Lower lobe of right lung (tissue), 2 donors: ENCODE measurements around the gene AMMECR1L. TPM values are rescaled to one million over a fixed set of nuclear protein-coding genes. Genes with fewer than 3 reads are reported as not detected.
"Not testable (repeated sequence)": the region's sequence is repeated elsewhere in the genome, so short reads cannot be mapped to it uniquely, and the experiment has no call there.

Experiments
- ATAC-seq, 2 donors: fragments of 200-7000 bp; cut with Tn5 transposase; one replicate each; pipeline ENCODE4 v1.9.1; 2020 to 2022; ENCODE audit warnings: mild to moderate bottlenecking in 2 of 2, moderate library complexity in 2 of 2
- DNase-seq: peaks from one replicate; pipeline ENCODE4 v3.0.0-alpha.2; 2020
- H3K27ac ChIP-seq: fragments of 200-600 bp; one replicate; pipeline ENCODE4 v1.8.0; 2022
- H3K27me3 ChIP-seq: fragments of 200-600 bp; one replicate; pipeline ENCODE4 v1.8.0; 2022; ENCODE audit warnings: low read depth
- H3K36me3 ChIP-seq: fragments of 200-600 bp; one replicate; pipeline ENCODE4 v1.8.0; 2022; ENCODE audit warnings: mild to moderate bottlenecking
- H3K4me1 ChIP-seq: fragments of 200-600 bp; one replicate; pipeline ENCODE4 v1.8.0; 2022
- H3K4me3 ChIP-seq: fragments of 200-600 bp; one replicate; pipeline ENCODE4 v1.8.0; 2022; ENCODE audit warnings: mild to moderate bottlenecking
- H3K9me3 ChIP-seq: fragments of 200-600 bp; one replicate; pipeline ENCODE4 v1.8.0; 2022
- CTCF ChIP-seq: fragments of 200-600 bp; IDR thresholded peaks from one replicate; pipeline ENCODE4 v1.8.0; 2022; ENCODE audit warnings: antibody characterized with exemption, mild to moderate bottlenecking
- intact Hi-C: fragments of 100-400 bp; cut with DNase I; formaldehyde crosslinking; loops from one replicate; pipeline ENCODE4 v1.11.0; 2022
- total RNA-seq: library from RNA; stranded (reverse); fragmentation: NEBNext Ultra II Directional; extraction: Animal tissue kit (Norgen Biotek cat#: 25700); gene quantifications from one replicate; pipeline ENCODE4 v1.2.1, GENCODE V29; 2021
- donor health status: DM: no; HTN: yes; CAD: no; lungs with severe emphysema.

The AMMECR1L gene
- total RNA-seq, 1 donor from 2014 or later, result 14.8 TPM

GRCh38 chr2:127901339-127902056 is 15.7 kb upstream of the AMMECR1L start:
- no peaks in the 10 kb centered on the region for H3K27me3 ChIP-seq
- no peak overlapping the region for H3K27ac ChIP-seq
- H3K9me3 ChIP-seq, result no peaks in the 10 kb centered on the region
- no peak for TF ChIP-seq CTCF
- DNase-seq (no peak), ATAC-seq (no peak)
- H3K36me3 ChIP-seq, result no peaks in the 10 kb centered on the region
- H3K4me1 ChIP-seq, result no peaks in the 10 kb centered on the region
- no peak overlapping the region for H3K4me3 ChIP-seq
- intact Hi-C loops, result no loop called here

DNA sequence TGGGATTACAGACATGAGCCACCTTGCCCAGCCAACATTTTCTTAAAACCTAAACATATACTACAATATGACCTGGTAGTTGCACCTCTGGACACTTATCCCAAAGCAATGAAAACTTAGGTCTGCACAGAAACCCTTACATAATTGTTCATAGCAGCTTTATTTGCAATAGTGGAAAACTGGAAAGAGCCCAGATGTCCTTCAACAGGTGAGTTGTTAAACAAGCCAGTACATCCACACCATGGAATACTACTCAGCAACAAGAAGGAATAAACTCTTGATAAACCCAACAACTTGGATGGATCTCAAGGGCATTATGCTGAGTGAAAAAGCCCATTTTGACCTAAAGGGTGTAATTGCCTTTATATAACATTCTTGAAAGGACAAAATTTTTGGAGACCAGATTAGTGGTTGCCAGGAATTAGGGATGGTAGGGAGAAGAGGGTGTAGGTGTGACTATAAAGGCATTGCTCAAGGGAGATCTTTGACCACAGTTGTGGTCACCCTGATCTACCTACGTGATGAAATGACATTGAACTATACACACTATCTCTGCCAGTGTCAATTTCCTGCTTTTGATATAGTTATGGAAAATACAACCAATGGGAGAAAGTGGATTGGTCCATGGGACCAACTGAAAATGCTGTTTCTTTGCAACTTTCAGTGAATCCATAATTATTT is 11.9 kb upstream of the AMMECR1L start:
- Histone ChIP-seq H3K9me3 (no peaks in the 10 kb centered on the region), H3K4me1 (no peaks in the 10 kb centered on the region), H3K4me3 (no peak overlapping the region), H3K36me3 (no peaks in the 10 kb centered on the region), H3K27me3 (no peaks in the 10 kb centered on the region), H3K27ac (no peak overlapping the region)
- peak; percentile 53 to 79 for ATAC-seq
- no peak for TF ChIP-seq CTCF
- intact Hi-C loops, result no loop called here
- DNase-seq, result no peak

- intact Hi-C loops, result no loop called here
These were observed 7.7 kb upstream of the AMMECR1L start for GRCh38 chr2:127893494-127893893.

DNA sequence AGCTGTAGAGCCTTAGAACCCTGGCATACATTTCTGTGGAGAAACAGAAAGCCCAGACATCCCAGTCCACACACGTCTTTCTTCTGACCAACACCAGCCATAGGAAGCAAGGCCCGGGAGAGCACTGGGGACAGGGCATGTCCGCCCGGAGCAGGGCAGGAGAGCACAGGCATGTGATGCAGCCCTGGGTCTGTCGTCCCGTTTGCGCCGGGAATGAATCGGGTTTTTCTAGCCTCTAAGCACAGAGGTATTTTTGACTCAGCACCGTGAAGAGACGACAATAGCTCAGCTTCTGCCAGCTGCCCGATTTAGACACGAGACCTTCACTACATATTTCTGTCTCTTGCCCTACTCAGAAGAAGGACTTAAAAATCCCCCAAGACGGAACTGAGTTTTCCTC is 7.3 kb upstream of the AMMECR1L start:
- no peak for DNase-seq
- Histone ChIP-seq H3K27ac (no peak overlapping the region), H3K9me3 (no peaks in the 10 kb centered on the region), H3K4me1 (peaks cover 5% of the 10 kb centered on the region), H3K27me3 (no peaks in the 10 kb centered on the region), H3K36me3 (no peaks in the 10 kb centered on the region), H3K4me3 (no peak overlapping the region)
- no peak for ATAC-seq
- intact Hi-C loops, result no loop called here
- no peak for TF ChIP-seq CTCF

More at GRCh38 chr2:127893494-127893893, 7.7 kb upstream of the AMMECR1L start:
- Histone ChIP-seq H3K9me3 (no peaks in the 10 kb centered on the region), H3K36me3 (no peaks in the 10 kb centered on the region), H3K4me1 (no peaks in the 10 kb centered on the region), H3K27me3 (no peaks in the 10 kb centered on the region), H3K4me3 (no peak overlapping the region), H3K27ac (no peak overlapping the region)
- TF ChIP-seq CTCF, result no peak
- ATAC-seq, result no peak
- no peak for DNase-seq

GRCh38 chr2:127891811-127892210 is 6.1 kb upstream of the AMMECR1L start:
- intact Hi-C loops, result no loop called here
- Histone ChIP-seq H3K4me1 (peaks cover 16% of the 10 kb centered on the region), H3K36me3 (no peaks in the 10 kb centered on the region), H3K27me3 (no peaks in the 10 kb centered on the region), H3K4me3 (no peak overlapping the region), H3K27ac (no peak overlapping the region), H3K9me3 (no peaks in the 10 kb centered on the region)
- ATAC-seq, result peak; percentile 78 to 79
- DNase-seq, result peak; percentile 67
- no peak for TF ChIP-seq CTCF

DNA sequence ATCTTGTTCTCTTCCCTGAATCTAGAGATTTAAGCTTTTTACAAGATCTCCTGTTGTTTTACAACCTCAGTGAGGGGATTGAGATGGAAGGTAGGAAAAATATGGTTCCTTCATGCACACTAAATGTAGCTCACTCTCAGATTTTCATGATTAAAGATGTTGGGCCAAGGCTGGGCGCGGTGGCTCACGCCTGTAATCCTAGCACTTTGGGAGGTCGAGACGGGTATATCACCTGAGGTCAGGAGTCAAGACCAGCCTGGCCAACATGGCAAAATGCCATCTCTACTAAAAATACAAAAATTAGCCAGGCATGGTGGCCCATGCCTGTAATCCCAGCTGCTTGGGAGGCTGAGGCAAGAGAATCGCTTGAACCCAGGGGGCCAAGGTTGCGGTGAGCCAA is 5.0 kb upstream of the AMMECR1L start:
- ATAC-seq, intact Hi-C loops, DNase-seq: not testable (repeated sequence)

More for the DNA sequence above, 5.0 kb upstream of the AMMECR1L start:
- H3K9me3 ChIP-seq, H3K27ac ChIP-seq, H3K27me3 ChIP-seq, H3K4me3 ChIP-seq, H3K36me3 ChIP-seq: not testable (repeated sequence)
- H3K4me1 ChIP-seq, result peaks cover 16% of the 10 kb centered on the region
